ENCODE data around the gene FRMD6.

FRMD6 gene

DNA sequence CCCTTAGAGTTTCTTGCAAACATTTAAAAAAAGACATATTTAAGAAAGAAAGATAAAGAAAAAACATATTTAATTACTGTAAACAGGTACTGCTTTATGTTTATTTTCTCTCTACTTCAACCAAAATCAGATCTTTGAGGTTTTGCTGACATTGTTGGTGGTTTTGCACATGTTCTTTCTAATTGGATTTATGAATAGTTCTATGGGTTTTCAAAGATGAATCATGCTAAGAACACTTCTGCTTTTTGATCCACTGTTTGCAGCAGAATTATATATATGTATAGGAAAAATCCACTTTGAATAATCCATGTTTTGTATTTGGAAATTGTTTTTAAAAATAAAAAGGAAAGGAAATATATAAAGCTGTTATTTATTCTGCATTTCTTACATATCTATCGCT lies 78.4 kb downstream of the FRMD6 start:
- no peak overlapping the region for H3K27ac ChIP-seq (ENCODE audit: low read depth, low read length)
- H3K9me3 ChIP-seq (ENCODE audit: control insufficient read depth, insufficient read depth, low read length) = no peaks in the 10 kb centered on the region
- H3K36me3 ChIP-seq (ENCODE audit: control insufficient read depth, low read length) = no peaks in the 10 kb centered on the region
- TF ChIP-seq CTCF (IDR thresholded peaks at IDR 0.05; ENCODE audit: low read depth, low read length, poor library complexity, severe bottlenecking) (no peak), EZH2phosphoT487 (IDR thresholded peaks at IDR 0.05; ENCODE audit: borderline replicate concordance, low read length) (no peak)
- no peaks in the 10 kb centered on the region for H4K20me1 ChIP-seq (ENCODE audit: control insufficient read depth, insufficient read depth, low read depth, low read length)
- peaks cover 1% of the 10 kb centered on the region for H3K4me1 ChIP-seq (ENCODE audit: control insufficient read depth, low read length)
- no peaks in the 10 kb centered on the region for H3K9me2 ChIP-seq (replicated peaks; ENCODE audit: control insufficient read depth, low read length)
- H3K4me3 ChIP-seq (ENCODE audit: low read length) = no peak overlapping the region
- H3F3A ChIP-seq (ENCODE audit: control insufficient read depth, insufficient read depth) = no peaks in the 10 kb centered on the region
- no peak overlapping the region for H3K4me2 ChIP-seq (ENCODE audit: low read length)
- H3K79me2 ChIP-seq (ENCODE audit: control insufficient read depth, low read length) = no peaks in the 10 kb centered on the region
- H3K27me3 ChIP-seq (ENCODE audit: control insufficient read depth, low read length) = no peaks in the 10 kb centered on the region

DNA sequence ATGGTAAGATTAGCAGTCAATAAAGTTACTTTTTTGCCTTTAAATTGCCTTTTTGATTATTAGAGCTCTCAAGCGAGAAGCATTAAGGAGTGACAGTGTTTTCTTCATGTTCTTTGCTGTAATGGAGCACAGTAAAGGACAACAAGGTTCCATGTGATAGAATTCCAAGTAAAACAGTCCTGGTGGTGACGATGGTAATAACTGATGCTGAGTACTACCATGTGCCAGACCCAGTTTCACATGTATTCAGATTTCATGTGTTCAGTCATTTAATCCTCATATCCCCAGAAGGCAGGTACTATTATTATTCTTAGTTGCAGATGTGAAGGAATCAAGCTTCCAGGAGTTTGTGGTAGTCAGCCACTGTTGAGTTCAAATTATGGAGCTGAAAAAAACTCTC lies 79.0 kb downstream of the FRMD6 start:
- Histone ChIP-seq H3K4me3 (ENCODE audit: low read length) (no peak overlapping the region), H3K4me2 (ENCODE audit: low read length) (no peak overlapping the region), H3K9me2 (replicated peaks; ENCODE audit: control insufficient read depth, low read length) (no peaks in the 10 kb centered on the region), H3K9me3 (ENCODE audit: control insufficient read depth, insufficient read depth, low read length) (no peaks in the 10 kb centered on the region), H3F3A (ENCODE audit: control insufficient read depth, insufficient read depth) (no peaks in the 10 kb centered on the region), H4K20me1 (ENCODE audit: control insufficient read depth, insufficient read depth, low read depth, low read length) (no peaks in the 10 kb centered on the region), H3K79me2 (ENCODE audit: control insufficient read depth, low read length) (no peaks in the 10 kb centered on the region), H3K27me3 (ENCODE audit: control insufficient read depth, low read length) (no peaks in the 10 kb centered on the region), H3K27ac (ENCODE audit: low read depth, low read length) (no peak overlapping the region), H3K36me3 (ENCODE audit: control insufficient read depth, low read length) (no peaks in the 10 kb centered on the region), H3K4me1 (ENCODE audit: control insufficient read depth, low read length) (no peaks in the 10 kb centered on the region)
- no peak for TF ChIP-seq EZH2phosphoT487 (IDR thresholded peaks at IDR 0.05; ENCODE audit: borderline replicate concordance, low read length)
- TF ChIP-seq CTCF (IDR thresholded peaks at IDR 0.05; ENCODE audit: low read depth, low read length, poor library complexity, severe bottlenecking) = no peak

DNA sequence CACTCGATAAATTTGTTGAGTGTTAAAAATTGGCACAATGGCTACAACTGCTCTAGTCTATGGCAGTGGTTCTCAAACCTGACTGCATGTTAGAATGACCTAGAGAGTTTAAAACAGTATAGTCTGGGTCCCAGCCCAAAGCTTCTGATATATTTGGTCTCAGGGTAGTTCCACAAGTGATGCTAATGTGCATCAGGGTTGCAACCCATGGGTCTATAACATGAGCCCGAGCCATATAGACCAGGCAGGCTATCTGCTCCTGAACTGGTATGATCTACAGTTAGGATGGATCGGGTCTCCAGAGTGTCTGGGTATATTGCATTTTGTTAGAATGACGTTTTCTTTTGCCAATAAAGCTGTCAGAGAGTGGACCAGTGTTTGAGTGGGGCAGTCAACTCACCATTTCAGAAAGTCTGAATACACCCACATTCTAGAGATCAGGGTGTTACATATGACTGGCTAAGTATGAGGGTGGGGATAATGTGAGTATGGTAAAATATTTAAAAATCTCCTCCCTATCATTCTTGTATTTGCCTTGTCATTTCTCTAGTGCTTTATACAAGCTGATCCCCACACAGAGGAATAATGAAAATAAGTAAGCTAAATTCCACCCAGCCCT lies 80.9 kb downstream of the FRMD6 start:
- Histone ChIP-seq H3K9me2 (replicated peaks; ENCODE audit: control insufficient read depth, low read length) (no peaks in the 10 kb centered on the region), H3K27me3 (ENCODE audit: control insufficient read depth, low read length) (0 out of 2 replicates have a peak, but pooled peaks cover 3% of the 10 kb centered on the region), H4K20me1 (ENCODE audit: control insufficient read depth, insufficient read depth, low read depth, low read length) (no peaks in the 10 kb centered on the region), H3F3A (ENCODE audit: control insufficient read depth, insufficient read depth) (no peaks in the 10 kb centered on the region), H3K4me2 (ENCODE audit: low read length) (no peak overlapping the region), H3K79me2 (ENCODE audit: control insufficient read depth, low read length) (no peaks in the 10 kb centered on the region), H3K9me3 (ENCODE audit: control insufficient read depth, insufficient read depth, low read length) (no peaks in the 10 kb centered on the region), H3K36me3 (ENCODE audit: control insufficient read depth, low read length) (no peaks in the 10 kb centered on the region), H3K27ac (ENCODE audit: low read depth, low read length) (no peak overlapping the region), H3K4me1 (ENCODE audit: control insufficient read depth, low read length) (no peaks in the 10 kb centered on the region), H3K4me3 (ENCODE audit: low read length) (no peak overlapping the region)
- TF ChIP-seq CTCF (IDR thresholded peaks at IDR 0.05; ENCODE audit: low read depth, low read length, poor library complexity, severe bottlenecking) = no peak
- no peak for TF ChIP-seq EZH2phosphoT487 (IDR thresholded peaks at IDR 0.05; ENCODE audit: borderline replicate concordance, low read length)

All from DOHH2 (cell line).